ENCODE results near the gene ACSL1.

The ACSL1 gene

GRCh38 chr4:184838249-184839074 is 12.7 kb upstream of the ACSL1 start:
- peak overlapping the region; percentile 77 for H3K27ac ChIP-seq
- no peak for TF ChIP-seq CTCF (conservative IDR thresholded peaks at IDR 0.05)

GRCh38 chr4:184836613-184837012 is 10.8 kb upstream of the ACSL1 start:
- H3K27ac ChIP-seq: peak overlapping the region; percentile 77; the same call in 1 of the 2 replicates
- no peak for TF ChIP-seq CTCF (conservative IDR thresholded peaks at IDR 0.05)

- no peak for TF ChIP-seq CTCF (conservative IDR thresholded peaks at IDR 0.05)
- H3K27ac ChIP-seq: no peak overlapping the region
Measured at GRCh38 chr4:184833046-184833838, 7.5 kb upstream of the ACSL1 start.

- no peak overlapping the region for H3K27ac ChIP-seq
- TF ChIP-seq CTCF (conservative IDR thresholded peaks at IDR 0.05): no peak
Measured at GRCh38 chr4:184831153-184831552, 5.4 kb upstream of the ACSL1 start.

GRCh38 chr4:184826691-184827270 is 1.0 kb upstream of the ACSL1 start:
- no peak for TF ChIP-seq CTCF (conservative IDR thresholded peaks at IDR 0.05)
- peak overlapping the region; percentile 96 for H3K27ac ChIP-seq

GRCh38 chr4:184825141-184825895 is 450 bp downstream of the ACSL1 start:
- peak overlapping the region; percentile 96 for H3K27ac ChIP-seq
- TF ChIP-seq CTCF (conservative IDR thresholded peaks at IDR 0.05): no peak

GRCh38 chr4:184824776-184825084 is 1.0 kb downstream of the ACSL1 start:
- peak overlapping the region; percentile 96 for H3K27ac ChIP-seq
- TF ChIP-seq CTCF (conservative IDR thresholded peaks at IDR 0.05): no peak

Measured in VCaP (cell line).